CD4-positive, alpha-beta T cell (primary cell): ENCODE measurements around the gene PLIN3. TPM values are rescaled to one million over a fixed set of nuclear protein-coding genes. Genes with fewer than 3 reads are reported as not detected.

ENCODE experiments used
- ATAC-seq: fragments of 200-7000 bp; cut with Tn5 transposase; one replicate; pipeline ENCODE4 v1.10.0; 2022; ENCODE audit warnings: mild to moderate bottlenecking; ENCODE audit not compliant: poor library complexity
- CTCF ChIA-PET: fragments of 350-600 bp; sonication (Branson Sonifier 250); formaldehyde crosslinking; loops from one replicate; lab custom pipeline; 2021; ENCODE audit warnings: antibody characterized with exemption, inconsistent platforms; lab: Charles Lee
- POLR2A ChIA-PET: fragments of 350-600 bp; sonication (Branson Sonifier 250); formaldehyde crosslinking; loops from one replicate; lab custom pipeline; 2021; ENCODE audit warnings: antibody characterized with exemption, inconsistent platforms; lab: Charles Lee
- DNase-seq, 14 experiments: peaks; one replicate each; pipeline ENCODE4 v3.0.0-alpha.2; 2013 to 2020; ENCODE audit warnings: mixed read lengths in 2 of 14
- H3K27ac ChIP-seq, 2 donors: one replicate each; pipeline versions ENCODE4 v1.5.1 to v1.7.0; 2013; ENCODE audit warnings: low read length in 2 of 2, low read depth in 1 of 2, mild to moderate bottlenecking in 1 of 2
- H3K27me3 ChIP-seq, 2 experiments: 1 replicate in 1 of 2; 2 replicates in 1 of 2; pipeline versions ENCODE4 v1.6.1 to v1.7.0; 2013; ENCODE audit warnings: low read length in 2 of 2, control low read depth in 1 of 2, mild to moderate bottlenecking in 1 of 2, moderate library complexity in 1 of 2; ENCODE audit not compliant: insufficient read depth in 2 of 2, control insufficient read depth in 1 of 2
- H3K36me3 ChIP-seq: one replicate; pipeline ENCODE4 v1.6.1; 2013; ENCODE audit warnings: low read length, control low read depth; ENCODE audit not compliant: insufficient read depth
- H3K4me1 ChIP-seq: one replicate; pipeline ENCODE4 v1.6.1; 2013; ENCODE audit warnings: low read length, control low read depth; ENCODE audit not compliant: insufficient read depth
- H3K4me3 ChIP-seq: one replicate; pipeline ENCODE4 v1.5.1; 2013; ENCODE audit warnings: mild to moderate bottlenecking, low read length, moderate library complexity
- H3K9me3 ChIP-seq, 2 experiments: 1 replicate in 1 of 2; 2 replicates in 1 of 2; pipeline versions ENCODE4 v1.6.1 to v1.7.0; 2013; ENCODE audit warnings: low read length in 2 of 2, mild to moderate bottlenecking in 2 of 2, control low read depth in 1 of 2, moderate library complexity in 1 of 2; ENCODE audit not compliant: control insufficient read depth in 1 of 2, insufficient read depth in 1 of 2
- H3K27ac Mint-ChIP-seq: one replicate; pipeline ENCODE4 v1.8.0; 2020; ENCODE audit warnings: mixed read lengths
- H3K27me3 Mint-ChIP-seq: one replicate; pipeline ENCODE4 v1.8.0; 2021; ENCODE audit warnings: mixed read lengths
- H3K36me3 Mint-ChIP-seq: one replicate; pipeline ENCODE4 v1.8.0; 2021; ENCODE audit warnings: low read depth, mixed read lengths
- H3K4me1 Mint-ChIP-seq: one replicate; pipeline ENCODE4 v1.8.0; 2021; ENCODE audit warnings: low read depth, mixed read lengths
- H3K4me3 Mint-ChIP-seq: one replicate; pipeline ENCODE4 v1.8.0; 2020; ENCODE audit warnings: mild to moderate bottlenecking, mixed read lengths
- H3K9me3 Mint-ChIP-seq: one replicate; pipeline ENCODE4 v1.8.0; 2020; ENCODE audit warnings: mixed read lengths
- CTCF ChIP-seq: fragments of 200-600 bp; IDR thresholded peaks from one replicate; pipeline ENCODE4 v1.8.0; 2022; ENCODE audit warnings: antibody characterized with exemption, mild to moderate bottlenecking
- intact Hi-C, 2 experiments: fragments of 100-400 bp; cut with DNase I in 1 of 2; cut with micrococcal nuclease in 1 of 2; formaldehyde crosslinking; loops; one replicate each; pipeline versions ENCODE4 v1.15.1 to v1.9.0; 2023 to 2025; cut with DNase I, micrococcal nuclease
- total RNA-seq, 174 experiments: library from RNA in 2 of 174; stranded (reverse) in 2 of 174; gene quantifications; one replicate each; pipeline ENCODE4 v1.2.3 and lab custom pipeline; 2021 to 2026

The PLIN3 gene
- total RNA-seq, 2 experiments from 2014 or later = 18.2 to 19.1 TPM

DNA sequence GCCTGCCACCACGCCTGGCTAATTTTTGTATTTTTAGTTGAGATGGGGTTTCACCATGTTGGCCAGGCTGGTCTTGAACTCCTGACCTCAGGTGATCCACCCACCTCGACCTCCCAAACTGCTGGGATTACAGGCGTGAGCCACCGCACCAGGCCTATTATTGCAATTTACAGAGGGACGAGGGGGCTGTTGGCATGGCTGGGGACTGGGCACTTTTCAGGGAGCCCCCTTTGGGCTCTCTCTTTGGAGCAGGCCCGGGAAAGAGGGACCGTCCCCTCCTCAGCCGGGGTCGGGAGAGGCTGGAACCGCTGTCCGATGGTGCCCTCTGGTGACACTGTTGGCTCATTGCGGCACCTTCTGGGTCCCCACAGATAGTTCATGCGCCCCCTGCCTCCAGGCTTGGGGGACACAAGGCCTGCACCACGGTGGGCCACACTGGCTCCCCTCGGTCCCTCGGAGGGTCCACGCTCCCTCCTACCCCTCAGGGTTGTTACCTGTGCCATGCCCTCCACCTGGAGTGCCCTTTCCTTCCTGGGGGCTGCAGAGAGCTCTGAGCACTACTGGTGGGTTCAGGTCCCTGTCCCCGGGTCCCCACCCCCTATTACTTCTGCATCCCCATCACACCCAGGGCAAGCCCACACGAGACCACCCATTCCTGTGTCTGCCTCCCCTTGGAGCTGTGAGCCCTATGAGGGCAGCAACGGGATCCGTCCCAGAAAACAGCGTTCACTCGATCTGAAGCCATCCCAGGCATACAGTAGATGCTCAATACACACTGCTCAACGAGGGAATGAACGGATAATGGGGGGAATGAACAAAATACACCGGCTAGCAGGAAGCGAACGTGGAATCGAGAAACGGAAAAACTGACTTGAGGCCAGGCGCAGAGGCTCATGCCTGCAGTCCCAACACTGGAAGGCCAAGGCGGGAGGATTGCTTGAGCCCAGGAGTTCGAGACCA, 63.5 kb downstream of the PLIN3 start:
- intact Hi-C loops = loop anchor here (1.0 to 10.0 kb wide), 2 partner anchors 72 to 229 kb away; no protein-coding TSS in a partner anchor
- no peaks in the 10 kb centered on the region for H3K4me1 Mint-ChIP-seq
- H3K27ac Mint-ChIP-seq = no peak overlapping the region
- peak; percentile 84 for TF ChIP-seq CTCF
- ChIA-PET POLR2A (no interaction called here), CTCF (interaction anchor here (1.9 to 2.8 kb wide), 3 partner anchors 13 to 71 kb away, joined by 4 to 14 read pairs (median 5); partner anchors contain the start of gene FEM1A)
- no peaks in the 10 kb centered on the region for H3K9me3 ChIP-seq
- H3K9me3 Mint-ChIP-seq = no peaks in the 10 kb centered on the region
- ATAC-seq = peak; percentile 99
- H3K4me1 ChIP-seq = peaks cover 7% of the 10 kb centered on the region
- no peak overlapping the region for H3K27ac ChIP-seq
- H3K36me3 Mint-ChIP-seq = no peaks in the 10 kb centered on the region
- H3K4me3 Mint-ChIP-seq = no peak overlapping the region
- no peaks in the 10 kb centered on the region for H3K27me3 Mint-ChIP-seq
- H3K4me3 ChIP-seq = no peak overlapping the region
- H3K27me3 ChIP-seq = no peaks in the 10 kb centered on the region
- no peaks in the 10 kb centered on the region for H3K36me3 ChIP-seq
- DNase-seq = peak; percentile 39 to 84 (median 58)

- H3K4me3 ChIP-seq = no peak overlapping the region
- no peak overlapping the region for H3K27ac Mint-ChIP-seq
- no peak overlapping the region for H3K27ac ChIP-seq
- ATAC-seq (no peak), DNase-seq (no peak)
- H3K9me3 ChIP-seq = no peaks in the 10 kb centered on the region
- H3K4me3 Mint-ChIP-seq = no peak overlapping the region
- H3K4me1 ChIP-seq = peaks cover 7% of the 10 kb centered on the region
- H3K36me3 ChIP-seq = peaks cover 5% of the 10 kb centered on the region
- H3K4me1 Mint-ChIP-seq = no peaks in the 10 kb centered on the region
- H3K27me3 Mint-ChIP-seq = no peaks in the 10 kb centered on the region
- H3K27me3 ChIP-seq = no peaks in the 10 kb centered on the region
- CTCF ChIA-PET = interaction anchor here (1.9 kb wide), 1 partner anchor 70 kb away, joined by 4 read pairs; no protein-coding TSS in a partner anchor
- no peak for TF ChIP-seq CTCF
- H3K9me3 Mint-ChIP-seq = no peaks in the 10 kb centered on the region
- peaks cover 4% of the 10 kb centered on the region for H3K36me3 Mint-ChIP-seq
- intact Hi-C loops = loop anchor here in 1 of 2 experiments (10.0 kb wide), 1 partner anchor 228 kb away; no protein-coding TSS in a partner anchor
- POLR2A ChIA-PET = no interaction called here
These were observed 64.8 kb downstream of the PLIN3 start for GRCh38 chr19:4802711-4803110.

- Histone ChIP-seq H3K4me3 (no peak overlapping the region), H3K36me3 (peaks cover 17% of the 10 kb centered on the region), H3K27ac (no peak overlapping the region), H3K9me3 (no peaks in the 10 kb centered on the region), H3K4me1 (peaks cover 10% of the 10 kb centered on the region), H3K27me3 (no peaks in the 10 kb centered on the region)
- no peak for ATAC-seq
- H3K36me3 Mint-ChIP-seq = peaks cover 12% of the 10 kb centered on the region
- no peak overlapping the region for H3K27ac Mint-ChIP-seq
- ChIA-PET CTCF (interaction anchor here (0.7 to 1.3 kb wide), 2 partner anchors 8 to 10 kb away, joined by 3 read pairs; partner anchors contain the start of gene FEM1A), POLR2A (interaction anchor here (1.1 to 1.4 kb wide), 2 partner anchors 8 to 11 kb away, joined by 3 to 9 read pairs; no protein-coding TSS in a partner anchor)
- H3K4me1 Mint-ChIP-seq = peaks cover 6% of the 10 kb centered on the region
- DNase-seq = no peak
- H3K9me3 Mint-ChIP-seq = no peaks in the 10 kb centered on the region
- H3K27me3 Mint-ChIP-seq = no peaks in the 10 kb centered on the region
- intact Hi-C loops = loop anchor here in 1 of 2 experiments (10.0 kb wide), 1 partner anchor 226 kb away; no protein-coding TSS in a partner anchor
- TF ChIP-seq CTCF = no peak
- H3K4me3 Mint-ChIP-seq = no peak overlapping the region
These were observed 66.3 kb downstream of the PLIN3 start for GRCh38 chr19:4801085-4801619.
